ENCODE measurements around the gene VGLL4. TPM values are rescaled to one million over a fixed set of nuclear protein-coding genes. Genes with fewer than 3 reads are reported as not detected.

VGLL4 gene
- total RNA-seq, 2 donors from 2014 or later = 57.7 to 63.7 TPM

DNA sequence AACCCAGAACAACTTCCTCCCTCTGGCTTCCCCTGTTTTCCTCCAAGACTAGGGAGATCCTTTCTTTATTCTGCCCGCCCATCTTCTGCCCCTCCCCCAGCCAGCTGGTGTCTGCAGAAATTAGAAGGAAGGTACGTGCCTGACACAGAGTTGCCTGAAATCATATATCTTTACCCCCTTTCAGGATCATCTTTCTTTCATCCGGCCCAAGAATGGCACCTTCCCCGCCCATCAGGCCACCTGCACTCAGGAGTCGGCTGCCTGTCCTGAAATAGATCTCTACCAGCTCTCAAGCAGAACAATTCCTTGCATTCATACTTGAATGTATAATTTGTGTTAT lies 133.7 kb downstream of the VGLL4 start:
- intact Hi-C loops (cut with DNase I) = no loop called here
- TF ChIP-seq, protein P1, sequence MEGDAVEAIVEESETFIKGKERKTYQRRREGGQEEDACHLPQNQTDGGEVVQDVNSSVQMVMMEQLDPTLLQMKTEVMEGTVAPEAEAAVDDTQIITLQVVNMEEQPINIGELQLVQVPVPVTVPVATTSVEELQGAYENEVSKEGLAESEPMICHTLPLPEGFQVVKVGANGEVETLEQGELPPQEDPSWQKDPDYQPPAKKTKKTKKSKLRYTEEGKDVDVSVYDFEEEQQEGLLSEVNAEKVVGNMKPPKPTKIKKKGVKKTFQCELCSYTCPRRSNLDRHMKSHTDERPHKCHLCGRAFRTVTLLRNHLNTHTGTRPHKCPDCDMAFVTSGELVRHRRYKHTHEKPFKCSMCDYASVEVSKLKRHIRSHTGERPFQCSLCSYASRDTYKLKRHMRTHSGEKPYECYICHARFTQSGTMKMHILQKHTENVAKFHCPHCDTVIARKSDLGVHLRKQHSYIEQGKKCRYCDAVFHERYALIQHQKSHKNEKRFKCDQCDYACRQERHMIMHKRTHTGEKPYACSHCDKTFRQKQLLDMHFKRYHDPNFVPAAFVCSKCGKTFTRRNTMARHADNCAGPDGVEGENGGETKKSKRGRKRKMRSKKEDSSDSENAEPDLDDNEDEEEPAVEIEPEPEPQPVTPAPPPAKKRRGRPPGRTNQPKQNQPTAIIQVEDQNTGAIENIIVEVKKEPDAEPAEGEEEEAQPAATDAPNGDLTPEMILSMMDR (IDR thresholded peaks at IDR 0.05) = no peak
- H3K27me3 ChIP-seq = no peaks in the 10 kb centered on the region
- H3K9me3 ChIP-seq = no peaks in the 10 kb centered on the region
- no peak overlapping the region for H3K9ac ChIP-seq (ENCODE audit: low read depth in 2 of 2, low read length in 2 of 2)
- no peaks in the 10 kb centered on the region for H3K4me1 ChIP-seq
- no peaks in the 10 kb centered on the region for H3K36me3 ChIP-seq
- no peak overlapping the region for H3K4me3 ChIP-seq
- peak overlapping the region; percentile 55 for H3K27ac ChIP-seq
- DNase-seq = no peak

DNA sequence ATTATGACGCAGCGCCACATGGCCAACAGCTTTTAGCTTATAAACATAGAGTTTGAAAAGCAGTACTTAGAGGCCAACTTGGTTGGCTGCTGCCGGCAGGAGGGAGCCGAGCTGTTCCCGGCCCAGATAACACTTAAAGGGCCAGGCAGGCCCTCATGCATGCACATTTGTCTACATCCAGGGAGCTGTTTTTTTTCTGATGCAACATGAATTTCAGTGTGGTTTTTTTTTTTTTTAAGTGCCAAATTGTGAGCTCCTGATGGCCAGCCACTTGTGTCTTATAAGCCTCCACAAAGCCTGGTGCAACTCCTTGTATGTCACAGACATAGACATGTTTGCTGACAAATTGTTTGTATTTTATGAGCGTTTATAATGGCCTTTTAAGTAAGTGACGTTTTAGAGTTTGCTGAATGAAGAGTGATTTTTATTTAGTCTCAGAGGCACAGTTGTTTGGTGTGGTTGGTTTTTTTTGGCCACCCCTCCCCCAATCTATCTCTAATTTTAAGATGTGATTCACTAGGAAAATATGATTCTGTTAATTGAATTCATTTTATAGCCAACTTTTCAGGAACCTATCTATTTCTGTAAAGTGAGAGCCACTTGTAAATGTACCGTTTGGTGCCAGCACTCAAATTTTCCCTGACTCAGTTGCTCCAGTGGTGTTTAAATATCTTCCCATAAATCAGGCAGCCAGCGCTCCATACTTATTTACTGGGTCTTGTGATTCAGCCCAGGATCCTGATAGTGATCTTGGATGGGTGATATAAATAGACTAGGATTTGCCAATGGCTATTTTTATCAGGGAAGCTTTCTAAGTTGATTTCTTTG lies 134.3 kb downstream of the VGLL4 start:
- intact Hi-C loops (cut with DNase I) = no loop called here
- DNase-seq = peak; percentile 56
- Histone ChIP-seq H3K27ac (peak overlapping the region; percentile 55), H3K9ac (ENCODE audit: low read depth in 2 of 2, low read length in 2 of 2) (peak overlapping the region in 1 of 2 donors; percentile 12), H3K27me3 (no peaks in the 10 kb centered on the region), H3K9me3 (no peaks in the 10 kb centered on the region), H3K4me1 (no peaks in the 10 kb centered on the region), H3K4me3 (no peak overlapping the region), H3K36me3 (no peaks in the 10 kb centered on the region)
- TF ChIP-seq, protein P1 (IDR thresholded peaks at IDR 0.05) = no peak

- H3K4me3 ChIP-seq = no peak overlapping the region
- TF ChIP-seq, protein P1 (IDR thresholded peaks at IDR 0.05) = no peak
- intact Hi-C loops (cut with DNase I) = no loop called here
- H3K9ac ChIP-seq (ENCODE audit: low read depth in 2 of 2, low read length in 2 of 2) = peak overlapping the region in 1 of 2 donors; percentile 12
- no peaks in the 10 kb centered on the region for H3K4me1 ChIP-seq
- no peaks in the 10 kb centered on the region for H3K36me3 ChIP-seq
- H3K27me3 ChIP-seq = no peaks in the 10 kb centered on the region
- peak overlapping the region; percentile 55 for H3K27ac ChIP-seq
- no peaks in the 10 kb centered on the region for H3K9me3 ChIP-seq
- no peak for DNase-seq
Observed at GRCh38 chr3:11508346-11509172, 135.2 kb downstream of the VGLL4 start.

DNA sequence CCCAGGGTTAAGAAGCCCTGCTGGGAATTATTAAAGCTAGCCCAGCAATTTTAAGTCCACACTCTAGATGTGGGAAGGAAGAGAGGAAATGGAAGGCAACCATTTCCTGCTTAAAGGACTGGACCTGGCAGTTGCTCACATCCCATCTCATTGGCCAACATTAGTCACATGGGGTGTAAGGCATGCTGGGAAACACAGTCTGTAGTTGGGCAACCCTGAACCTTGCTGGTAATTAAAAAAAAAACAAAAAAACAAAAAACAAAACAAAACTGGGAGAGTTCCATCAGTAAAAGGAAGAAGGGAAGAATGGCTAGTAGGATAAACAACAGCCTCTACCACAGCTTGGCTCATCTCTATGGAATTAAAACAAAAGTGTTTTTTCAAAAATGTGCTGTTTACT lies 136.0 kb downstream of the VGLL4 start:
- no peak overlapping the region for H3K9ac ChIP-seq (ENCODE audit: low read depth in 2 of 2, low read length in 2 of 2)
- H3K36me3 ChIP-seq = no peaks in the 10 kb centered on the region
- intact Hi-C loops (cut with DNase I) = no loop called here
- H3K4me1 ChIP-seq = no peaks in the 10 kb centered on the region
- no peak for DNase-seq
- H3K27ac ChIP-seq = peak overlapping the region; percentile 55
- H3K9me3 ChIP-seq = no peaks in the 10 kb centered on the region
- H3K4me3 ChIP-seq = no peak overlapping the region
- TF ChIP-seq, protein P1 (IDR thresholded peaks at IDR 0.05) = no peak
- no peaks in the 10 kb centered on the region for H3K27me3 ChIP-seq

Other genes with a start within 250 kb of the VGLL4 start
- 10 to 100 TPM; 12.7 to 20.5 TPM for gene TAMM41, start 203.0 kb upstream of the VGLL4 start, total RNA-seq